ENCODE data around the gene TNS3. TPM values are rescaled to one million over a fixed set of nuclear protein-coding genes. Genes with fewer than 3 reads are reported as not detected.

TNS3 gene
- total and polyA plus RNA-seq, 10 of the 15 experiments (the other 5 are each of a cell fraction or from before 2014, with no cell fraction given): 0.27 to 2.7 (median 0.79) TPM

- TF ChIP-seq CEBPB (IDR thresholded peaks at IDR 0.05; ENCODE audit: borderline replicate concordance in 1 of 2, low read depth in 2 of 2, low read length in 2 of 2): no peak
Measured at GRCh38 chr7:47273088-47273487, 308.8 kb downstream of the TNS3 start (continued).

DNA sequence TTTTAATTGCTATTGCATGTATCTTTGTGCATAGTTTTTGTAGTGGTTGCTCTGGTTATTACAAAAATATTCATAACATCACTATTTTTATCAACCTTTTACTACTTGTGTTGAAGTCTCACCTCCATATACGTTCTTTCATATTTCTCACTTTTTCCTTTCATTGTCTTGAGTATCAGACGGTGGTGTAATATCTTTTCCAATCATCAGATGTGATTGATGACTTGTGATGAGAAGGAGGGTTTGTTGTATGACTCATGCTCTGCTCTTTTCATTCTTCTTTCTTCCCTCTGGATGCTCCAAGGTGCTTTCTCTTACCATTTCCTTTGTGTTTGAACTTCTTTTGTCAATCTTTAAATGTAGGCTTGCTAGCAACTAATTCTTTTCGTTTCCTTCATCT is 310.2 kb downstream of the TNS3 start:
- TF ChIP-seq ESRRA (IDR thresholded peaks at IDR 0.05; ENCODE audit: low read length): no peak
- TF ChIP-seq IKZF2 (IDR thresholded peaks at IDR 0.05): no peak
- no peak for TF ChIP-seq NBN (IDR thresholded peaks at IDR 0.05)
- TF ChIP-seq SREBF2 (IDR thresholded peaks at IDR 0.05; ENCODE audit: low read length): no peak
- H3K79me2 ChIP-seq (ENCODE audit: control insufficient read depth, insufficient read depth, low read length): no peaks in the 10 kb centered on the region
- H3K9me3 ChIP-seq (replicated peaks; ENCODE audit: control insufficient read depth, insufficient read depth, low read length): no peaks in the 10 kb centered on the region; the same call in 2 of the 3 replicates
- WGBS (ENCODE audit: insufficient coverage, insufficient replicate concordance, low lambda C conversion rate, missing lambda C conversion rate): 12% methylated on average over 3 of the region's 3 CpGs
- H2AFZ ChIP-seq (ENCODE audit: control insufficient read depth, low read depth, low read length): no peak overlapping the region
- H4K20me1 ChIP-seq (ENCODE audit: control insufficient read depth, insufficient read depth): no peaks in the 10 kb centered on the region
- ChIA-PET SMC1A (ENCODE audit: uncharacterized antibody, unreplicated experiment) (no interaction called here), POLR2A (no interaction called here), RAD21 (ENCODE audit: unreplicated experiment) (no interaction called here), CTCF (no interaction called here)
- ATAC-seq (no peak), FAIRE-seq (no peak), DNase-seq (ENCODE audit: low read depth, low spot score) (no peak)
- no peak overlapping the region for H3K27ac ChIP-seq (ENCODE audit: control insufficient read depth, insufficient read depth)
- no peak overlapping the region for H3K4me3 ChIP-seq
- no peaks in the 10 kb centered on the region; a peak in 1 of 4 replicates for H3K27me3 ChIP-seq (replicated peaks in 1 of 2; ENCODE audit: control insufficient read depth in 2 of 2, insufficient read depth in 2 of 2, low read length in 1 of 2)
- intact Hi-C loops (cut with micrococcal nuclease; ENCODE audit: unreplicated experiment): no loop called here
- H3K4me1 ChIP-seq (ENCODE audit: control insufficient read depth, insufficient read depth, low read length): no peaks in the 10 kb centered on the region
- BruUV-seq (replicated peaks): no TSS peak
- in situ Hi-C loops (cut with MboI): no loop called here
- H3K36me3 ChIP-seq (ENCODE audit: control insufficient read depth in 2 of 2, insufficient read depth in 2 of 2, low read length in 1 of 2): no peaks in the 10 kb centered on the region
- no peak overlapping the region for H3K4me2 ChIP-seq (ENCODE audit: control insufficient read depth, insufficient read depth)
- no peak overlapping the region for H3K9ac ChIP-seq (ENCODE audit: control insufficient read depth, insufficient read depth, low read length)

Data from GM12878 (cell line).